HG02970 (cell line): ENCODE measurements around the gene MTHFS.

ENCODE experiments used
- ATAC-seq: cut with Tn5 transposase; IDR thresholded peaks from one replicate; pipeline ENCODE4 v1.9.1; 2021; ENCODE audit warnings: mild to moderate bottlenecking, moderate library complexity, moderate number of reproducible peaks; ENCODE audit not compliant: unreplicated experiment, low FRiP score

MTHFS gene

GRCh38 chr15:79824136-79824701 is 72.6 kb downstream of the MTHFS start:
- ATAC-seq, result no peak

GRCh38 chr15:79820820-79821219 is 76.0 kb downstream of the MTHFS start:
- ATAC-seq, result no peak

GRCh38 chr15:79820176-79820575 is 76.6 kb downstream of the MTHFS start:
- ATAC-seq, result no peak

- ATAC-seq, result no peak
Measured at GRCh38 chr15:79816571-79816970, 80.2 kb downstream of the MTHFS start.

GRCh38 chr15:79815468-79815867 is 81.3 kb downstream of the MTHFS start:
- ATAC-seq, result no peak

- no peak for ATAC-seq
Measured at GRCh38 chr15:79812541-79812940, 84.3 kb downstream of the MTHFS start.

GRCh38 chr15:79811406-79812405 is 85.1 kb downstream of the MTHFS start:
- ATAC-seq, result no peak

GRCh38 chr15:79804838-79805237 is 92.0 kb downstream of the MTHFS start:
- no peak for ATAC-seq

GRCh38 chr15:79798311-79798710 is 98.5 kb downstream of the MTHFS start:
- no peak for ATAC-seq
